Lower leg skin (tissue), 4 donors: ENCODE data around the gene NGEF. TPM values are rescaled to one million over a fixed set of nuclear protein-coding genes. Genes with fewer than 3 reads are reported as not detected.

Experiments
- DNase-seq, 2 donors: peaks; one replicate each; pipeline ENCODE4 v3.0.0-alpha.2; 2019; ENCODE audit warnings: low spot score in 2 of 2
- H3K4me3 ChIP-seq: fragments of 200-600 bp; sonication (generic); 2 replicates; pipeline ENCODE4 v1.5.1; 2017; ENCODE audit warnings: mild to moderate bottlenecking, low read depth; ENCODE audit not compliant: poor library complexity, severe bottlenecking
- POLR2A ChIP-seq, 2 donors: fragments of 450-650 bp; IDR thresholded peaks; one replicate each; pipeline ENCODE4 v1.6.1; 2016 to 2017; ENCODE audit warnings: antibody characterized with exemption in 2 of 2, mild to moderate bottlenecking in 1 of 2, moderate library complexity in 1 of 2
- WGBS, 2 donors: methylation state at CpG; one replicate each; pipeline ENCODE4 v1.1.5; 2018; 5-methylcytosine and 5-hydroxymethylcytosine counted together
- intact Hi-C: fragments of 100-400 bp; cut with DNase I; formaldehyde crosslinking; loops from one replicate; pipeline ENCODE4 v1.15.0; 2023; ENCODE audit warnings: low total_unique reads
- total RNA-seq, 4 donors: library from RNA; depleted of rRNA; stranded (reverse); fragments of >200 nt; gene quantifications; one replicate each; pipeline ENCODE4 v1.1.0, GENCODE V29; 2016
- TF ChIP-seq, protein P1 (sequence below), 3 donors: fragments of 450-650 bp; IDR thresholded peaks; one replicate each; pipeline ENCODE4 v1.5.1; 2016; ENCODE audit warnings: antibody characterized with exemption in 3 of 3, mild to moderate bottlenecking in 3 of 3, moderate library complexity in 2 of 3

The NGEF gene
- total RNA-seq, 4 donors from 2014 or later = 15.7 to 30.3 (median 17.9) TPM

DNA sequence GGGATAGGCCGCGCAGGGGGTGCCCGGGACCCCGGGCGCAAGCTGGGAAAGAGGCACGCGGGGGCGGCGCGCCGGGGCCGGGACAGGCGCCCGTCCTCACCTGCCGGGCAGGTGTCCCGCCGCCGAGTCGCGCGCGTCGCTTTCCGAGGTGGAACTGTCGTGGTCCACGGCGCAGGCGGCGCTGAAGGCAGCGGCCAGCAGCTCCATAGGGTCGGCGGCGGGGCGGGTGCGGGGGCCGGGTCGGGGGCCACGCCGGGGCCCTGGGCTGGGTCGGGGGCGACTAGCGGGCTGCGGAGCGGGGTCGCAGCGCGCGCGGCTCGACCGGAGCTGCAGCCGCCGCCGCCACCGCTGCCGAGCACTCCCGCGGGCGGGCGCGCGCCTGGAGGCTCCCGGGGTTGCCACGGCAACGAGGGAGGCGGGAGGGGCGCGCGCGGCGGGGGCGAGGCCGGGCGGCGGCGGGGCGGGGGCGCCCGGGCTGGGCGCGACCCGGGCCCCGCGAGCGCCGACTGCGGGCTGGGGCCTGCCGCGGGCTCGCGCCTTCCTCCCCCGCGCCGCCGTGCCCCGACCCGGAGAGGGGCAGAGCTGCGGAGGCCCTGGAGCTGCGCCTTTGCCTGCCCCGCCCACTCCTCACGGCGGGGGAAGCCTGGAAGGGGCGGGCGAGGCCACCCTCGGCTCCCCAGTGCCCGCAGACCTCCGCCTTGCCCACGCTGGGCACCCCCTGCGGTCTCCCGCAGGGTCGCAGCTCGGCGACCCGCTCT lies 85.1 kb downstream of the NGEF start:
- intact Hi-C loops = no loop called here
- peak overlapping the region; percentile 31 for H3K4me3 ChIP-seq
- WGBS, 2 donors = 3 to 15% methylated on average over 4 to 9 of the region's 114 CpGs
- no peak for DNase-seq
- TF ChIP-seq POLR2A (IDR thresholded peaks at IDR 0.05) = no peak
- TF ChIP-seq, protein P1, sequence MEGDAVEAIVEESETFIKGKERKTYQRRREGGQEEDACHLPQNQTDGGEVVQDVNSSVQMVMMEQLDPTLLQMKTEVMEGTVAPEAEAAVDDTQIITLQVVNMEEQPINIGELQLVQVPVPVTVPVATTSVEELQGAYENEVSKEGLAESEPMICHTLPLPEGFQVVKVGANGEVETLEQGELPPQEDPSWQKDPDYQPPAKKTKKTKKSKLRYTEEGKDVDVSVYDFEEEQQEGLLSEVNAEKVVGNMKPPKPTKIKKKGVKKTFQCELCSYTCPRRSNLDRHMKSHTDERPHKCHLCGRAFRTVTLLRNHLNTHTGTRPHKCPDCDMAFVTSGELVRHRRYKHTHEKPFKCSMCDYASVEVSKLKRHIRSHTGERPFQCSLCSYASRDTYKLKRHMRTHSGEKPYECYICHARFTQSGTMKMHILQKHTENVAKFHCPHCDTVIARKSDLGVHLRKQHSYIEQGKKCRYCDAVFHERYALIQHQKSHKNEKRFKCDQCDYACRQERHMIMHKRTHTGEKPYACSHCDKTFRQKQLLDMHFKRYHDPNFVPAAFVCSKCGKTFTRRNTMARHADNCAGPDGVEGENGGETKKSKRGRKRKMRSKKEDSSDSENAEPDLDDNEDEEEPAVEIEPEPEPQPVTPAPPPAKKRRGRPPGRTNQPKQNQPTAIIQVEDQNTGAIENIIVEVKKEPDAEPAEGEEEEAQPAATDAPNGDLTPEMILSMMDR (IDR thresholded peaks at IDR 0.05) = no peak

DNA sequence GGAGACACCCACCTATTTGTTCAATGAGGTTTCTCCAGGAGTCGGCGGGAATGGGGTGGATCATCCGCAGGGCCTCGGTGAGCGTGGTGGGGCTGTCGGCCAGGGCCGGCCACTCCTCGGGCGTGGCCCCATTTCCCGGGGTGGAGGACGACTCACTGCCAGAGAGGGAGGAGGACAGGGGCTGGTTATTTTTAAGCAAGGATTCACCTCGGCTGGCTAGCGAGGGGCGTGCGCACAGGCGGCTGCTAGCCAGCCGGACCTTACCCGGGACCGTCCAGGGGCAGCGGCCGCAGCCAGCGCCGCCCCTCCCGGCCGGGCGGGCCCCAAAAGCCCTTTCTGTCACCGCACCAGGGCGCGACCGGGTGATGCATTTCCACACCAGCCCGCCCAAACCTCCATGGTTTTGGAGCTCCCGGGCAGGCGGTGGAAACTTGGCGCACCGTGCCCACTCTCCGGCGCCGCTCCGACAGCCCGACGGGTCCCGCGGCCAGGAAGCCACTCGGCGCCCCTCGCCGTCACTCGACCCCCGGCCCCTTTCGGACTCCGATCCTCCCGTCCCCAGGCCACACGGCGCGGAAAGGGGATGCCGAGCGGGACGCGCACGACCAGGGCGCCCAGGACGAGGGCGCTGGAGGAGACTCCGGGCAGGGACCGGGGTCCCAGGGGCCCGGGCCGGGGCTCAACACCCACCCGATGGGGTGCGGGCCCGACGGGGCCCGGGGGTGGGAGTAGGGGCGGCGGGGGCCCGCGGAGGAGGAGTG lies 85.8 kb downstream of the NGEF start:
- H3K4me3 ChIP-seq = peak overlapping the region; percentile 31
- DNase-seq = no peak
- TF ChIP-seq POLR2A (IDR thresholded peaks at IDR 0.05) = no peak
- TF ChIP-seq, protein P1 (IDR thresholded peaks at IDR 0.05) = no peak
- intact Hi-C loops = no loop called here
- 1% methylated on average over 24 to 50 of the region's 76 CpGs for WGBS, 2 donors

DNA sequence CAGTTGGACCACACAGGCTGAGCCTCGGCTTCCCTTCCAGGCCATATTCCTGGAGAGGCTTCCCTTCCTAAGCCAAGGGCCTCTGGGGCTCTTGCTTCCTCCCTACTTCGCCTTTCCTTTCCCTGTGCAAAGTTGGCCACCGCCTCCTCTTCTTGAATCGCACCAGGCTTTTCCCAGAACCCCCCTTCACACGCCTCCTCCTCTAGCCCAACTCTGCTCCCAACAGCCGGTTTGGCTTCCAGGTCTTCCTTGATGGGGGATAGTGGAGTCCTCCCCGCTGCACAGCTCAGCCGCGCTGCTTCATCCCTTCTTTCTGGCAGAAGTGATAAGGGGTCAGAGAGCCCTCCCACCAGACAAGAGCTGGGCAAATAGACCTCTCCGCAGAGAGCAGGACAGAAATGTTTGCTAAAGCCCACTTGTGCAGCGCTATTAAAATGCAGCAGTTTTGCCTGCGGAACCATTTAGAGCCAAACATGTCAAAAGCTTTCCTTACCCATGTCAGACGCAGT lies 86.6 kb downstream of the NGEF start:
- DNase-seq = no peak
- no peak overlapping the region for H3K4me3 ChIP-seq
- 19 to 30% methylated on average over 13 of the region's 13 CpGs for WGBS, 2 donors
- TF ChIP-seq, protein P1 (IDR thresholded peaks at IDR 0.05) = no peak
- TF ChIP-seq POLR2A (IDR thresholded peaks at IDR 0.05) = no peak
- intact Hi-C loops = no loop called here

DNA sequence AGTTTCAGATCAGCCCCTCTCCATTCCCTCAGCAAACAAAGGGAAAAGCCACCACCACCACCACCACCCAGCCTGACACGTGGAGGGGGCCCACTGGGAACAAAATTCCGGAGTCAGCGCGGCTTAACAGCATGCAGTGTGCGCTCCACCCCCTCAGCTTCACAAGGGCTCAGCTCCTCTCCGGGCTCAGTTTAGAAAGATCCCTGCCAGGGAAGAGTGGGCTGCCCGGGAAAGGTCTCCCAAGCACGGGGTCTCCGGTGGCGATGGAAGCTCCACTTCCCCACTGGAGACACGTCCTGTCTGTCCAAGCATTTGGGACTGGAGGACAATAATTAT lies 87.3 kb downstream of the NGEF start:
- DNase-seq = no peak
- TF ChIP-seq POLR2A (IDR thresholded peaks at IDR 0.05) = no peak
- TF ChIP-seq, protein P1 (IDR thresholded peaks at IDR 0.05) = no peak
- WGBS, 2 donors = 52 to 58% methylated on average over 11 of the region's 11 CpGs
- H3K4me3 ChIP-seq = no peak overlapping the region
- intact Hi-C loops = no loop called here

DNA sequence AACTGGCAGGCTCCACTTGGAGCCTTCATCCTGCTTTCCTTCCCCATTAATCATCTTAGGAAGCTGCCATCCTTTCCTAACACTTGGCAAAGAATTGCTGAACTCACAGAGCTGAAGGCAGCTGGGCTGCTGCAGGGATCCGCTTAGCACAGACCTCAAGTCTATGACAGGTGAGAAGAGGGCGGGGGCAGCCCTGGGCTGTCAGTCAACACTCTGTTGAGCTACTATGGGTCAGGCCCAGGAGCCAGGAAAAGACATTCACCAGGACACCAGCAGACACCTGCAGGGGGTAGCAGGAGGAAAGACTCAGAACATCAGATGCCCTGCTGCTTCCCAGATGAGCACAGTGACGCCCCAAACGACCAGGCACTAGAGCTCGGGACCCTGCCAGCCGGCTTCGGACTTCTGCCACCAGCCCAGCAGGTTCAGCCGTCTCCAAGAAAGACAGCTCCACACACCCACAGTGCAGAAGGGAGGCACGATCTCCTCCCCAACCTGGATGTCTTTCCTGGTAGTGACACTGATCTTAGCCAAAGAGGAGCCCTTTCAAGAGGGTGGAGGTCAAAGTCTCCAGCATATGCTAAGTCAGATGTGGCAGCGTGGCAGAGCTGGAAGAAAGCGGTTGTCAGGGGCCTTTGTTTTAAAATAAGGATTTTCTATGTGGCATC lies 87.8 kb downstream of the NGEF start:
- WGBS, 2 donors = 37 to 38% methylated on average over 9 to 11 of the region's 11 CpGs
- intact Hi-C loops = no loop called here
- H3K4me3 ChIP-seq = no peak overlapping the region
- TF ChIP-seq, protein P1 (IDR thresholded peaks at IDR 0.05) = no peak
- no peak for TF ChIP-seq POLR2A (IDR thresholded peaks at IDR 0.05)
- no peak for DNase-seq
